Ishikawa (cell line): ENCODE results near the gene ZNFX1.

Experiments used
- CREB1 ChIP-seq: IDR thresholded peaks from 2 replicates; pipeline ENCODE4 v1.6.1; 2012; ENCODE audit warnings: low read depth
- EP300 ChIP-seq: IDR thresholded peaks from 2 replicates; pipeline ENCODE4 v1.6.1; 2012; ENCODE audit warnings: borderline replicate concordance
- NFIC ChIP-seq: IDR thresholded peaks from 2 replicates; pipeline ENCODE4 v1.6.1; 2012
- REST ChIP-seq: IDR thresholded peaks from 2 replicates; pipeline ENCODE4 v1.6.1; 2012; ENCODE audit warnings: low read depth, mild to moderate bottlenecking
- TAF1 ChIP-seq: IDR thresholded peaks from 2 replicates; pipeline ENCODE4 v1.6.1; 2012; ENCODE audit warnings: low read depth, mild to moderate bottlenecking
- TEAD4 ChIP-seq: IDR thresholded peaks from 2 replicates; pipeline ENCODE4 v1.6.1; 2012
- USF1 ChIP-seq: IDR thresholded peaks from 2 replicates; pipeline ENCODE4 v1.6.1; 2012
- YY1 ChIP-seq: IDR thresholded peaks from 2 replicates; pipeline ENCODE4 v1.6.1; 2012; ENCODE audit warnings: low read depth
- ZBTB7A ChIP-seq: IDR thresholded peaks from 2 replicates; pipeline ENCODE4 v1.6.1; 2012; ENCODE audit warnings: low read depth

- TF ChIP-seq CREB1: no peak
- no peak for TF ChIP-seq ZBTB7A
- TF ChIP-seq EP300: no peak
- TF ChIP-seq USF1: no peak
- TF ChIP-seq NFIC: no peak
- TF ChIP-seq REST: no peak
- TF ChIP-seq TEAD4: no peak
- TF ChIP-seq TAF1: no peak
- no peak for TF ChIP-seq YY1
These were observed 29.6 kb downstream of the ZNFX1 start for GRCh38 chr20:49248301-49248700.
